ENCODE results near the gene RGS3. TPM values are rescaled to one million over a fixed set of nuclear protein-coding genes. Genes with fewer than 3 reads are reported as not detected.

The RGS3 gene
- total and polyA plus RNA-seq, 2 of the 13 experiments (the other 11 are each of a cell fraction or from before 2014, with no cell fraction given), result 17.1 to 28.8 TPM

DNA sequence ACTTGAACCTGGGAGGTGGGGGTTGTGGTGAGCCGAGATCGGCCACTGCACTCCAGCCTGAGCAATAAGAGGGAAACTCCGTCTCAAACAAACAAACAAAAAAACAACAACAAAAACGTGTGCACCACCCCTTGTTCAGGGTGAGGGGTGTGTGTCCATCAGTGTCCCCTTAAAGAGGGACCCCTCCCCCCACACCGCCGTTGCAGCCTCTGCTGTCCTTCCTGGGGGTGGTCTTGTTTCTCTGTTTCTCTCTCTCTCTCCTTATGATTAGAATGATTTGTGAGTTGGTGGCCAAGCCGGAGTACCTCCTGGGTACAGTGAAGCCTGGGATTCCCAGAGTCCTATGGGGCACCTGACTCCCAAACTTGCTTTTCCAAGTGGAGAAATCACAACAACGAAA lies 49.6 kb downstream of the RGS3 start:
- ChIA-PET POLR2A (interaction anchor here (0.7 kb wide), 1 partner anchor 51 kb away, joined by 3 read pairs; no protein-coding TSS in a partner anchor), CTCF (ENCODE audit: low intra/inter-chr PET ratio, low total read pairs) (no interaction called here)
- Histone ChIP-seq H3K79me2 (ENCODE audit: insufficient read depth, low read length) (no peaks in the 10 kb centered on the region), H3K4me2 (ENCODE audit: low read depth, low read length) (no peak overlapping the region), H3K9ac (ENCODE audit: insufficient read depth, low read depth, low read length) (no peak overlapping the region), H3K4me3 (replicated peaks in 1 of 3; ENCODE audit: insufficient read depth in 1 of 3, low read depth in 2 of 3, low read length in 3 of 3) (no peak overlapping the region), H4K20me1 (ENCODE audit: insufficient read depth, low read length) (no peaks in the 10 kb centered on the region), H3K27me3 (ENCODE audit: control insufficient read depth in 1 of 2, insufficient read depth in 2 of 2, low read length in 2 of 2) (no peaks in the 10 kb centered on the region), H3K4me1 (ENCODE audit: insufficient read depth, low read length) (peaks cover 31% of the 10 kb centered on the region), H3K27ac (ENCODE audit: extremely low read length, insufficient read depth, low read length) (no peak overlapping the region), H2AFZ (ENCODE audit: low read length) (no peak overlapping the region), H3K36me3 (replicated peaks in 1 of 2; ENCODE audit: control insufficient read depth in 1 of 2, insufficient read depth in 2 of 2, low read length in 2 of 2) (peaks cover 24 to 76% of the 10 kb centered on the region in 2 experiments), H3K9me3 (ENCODE audit: low read length) (no peaks in the 10 kb centered on the region)
- ATAC-seq (no peak), DNase-seq (ENCODE audit: low spot score) (no peak), FAIRE-seq (no peak)
- in situ Hi-C loops (cut with HindIII; ENCODE audit: extremely low pct_ligation_motif_present, low pct_unique_long_range_greater_than_20kb) (no loop called here), intact Hi-C loops (cut with micrococcal nuclease; ENCODE audit: unreplicated experiment) (no loop called here)
- TF ChIP-seq MBD4 (IDR thresholded peaks at IDR 0.05; ENCODE audit: borderline replicate concordance, low read length) (no peak), SRSF9 (IDR thresholded peaks at IDR 0.05; ENCODE audit: borderline replicate concordance, insufficient read depth, low read depth, low read length, poor library complexity, severe bottlenecking) (no peak), ZNF7 (CRISPR knock-in tag; IDR thresholded peaks at IDR 0.05) (no peak), ZNF619 (CRISPR knock-in tag; IDR thresholded peaks at IDR 0.05) (no peak), ZBTB3 (CRISPR knock-in tag; IDR thresholded peaks at IDR 0.05; ENCODE audit: borderline replicate concordance, low read depth) (no peak), BRF2 (CRISPR knock-in tag; IDR thresholded peaks at IDR 0.05) (no peak), ZNF724P (CRISPR knock-in tag; IDR thresholded peaks at IDR 0.05; ENCODE audit: borderline replicate concordance) (no peak), SMAD1 (CRISPR knock-in tag; IDR thresholded peaks at IDR 0.05; ENCODE audit: borderline replicate concordance, low read depth) (no peak), ZNF614 (CRISPR knock-in tag; IDR thresholded peaks at IDR 0.05; ENCODE audit: borderline replicate concordance) (no peak), ZNF460 (CRISPR knock-in tag; IDR thresholded peaks at IDR 0.05; ENCODE audit: borderline replicate concordance) (no peak), YEATS2 (CRISPR knock-in tag; IDR thresholded peaks at IDR 0.05; ENCODE audit: borderline replicate concordance) (no peak), FOSL2 (CRISPR knock-in tag; IDR thresholded peaks at IDR 0.05) (no peak), RXRA (CRISPR knock-in tag; IDR thresholded peaks at IDR 0.05) (no peak), ZFP1 (CRISPR knock-in tag; IDR thresholded peaks at IDR 0.05) (no peak)
- TF ChIP-seq, protein P1, sequence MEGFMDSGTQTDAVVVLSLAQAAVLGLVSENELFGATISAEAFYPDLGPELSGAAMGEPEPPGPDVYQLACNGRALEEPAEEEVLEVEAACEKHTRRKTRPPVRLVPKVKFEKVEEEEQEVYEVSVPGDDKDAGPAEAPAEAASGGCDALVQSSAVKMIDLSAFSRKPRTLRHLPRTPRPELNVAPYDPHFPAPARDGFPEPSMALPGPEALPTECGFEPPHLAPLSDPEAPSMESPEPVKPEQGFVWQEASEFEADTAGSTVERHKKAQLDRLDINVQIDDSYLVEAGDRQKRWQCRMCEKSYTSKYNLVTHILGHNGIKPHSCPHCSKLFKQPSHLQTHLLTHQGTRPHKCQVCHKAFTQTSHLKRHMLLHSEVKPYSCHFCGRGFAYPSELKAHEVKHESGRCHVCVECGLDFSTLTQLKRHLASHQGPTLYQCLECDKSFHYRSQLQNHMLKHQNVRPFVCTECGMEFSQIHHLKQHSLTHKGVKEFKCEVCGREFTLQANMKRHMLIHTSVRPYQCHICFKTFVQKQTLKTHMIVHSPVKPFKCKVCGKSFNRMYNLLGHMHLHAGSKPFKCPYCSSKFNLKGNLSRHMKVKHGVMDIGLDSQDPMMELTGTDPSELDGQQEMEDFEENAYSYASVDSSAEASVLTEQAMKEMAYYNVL (CRISPR knock-in tag; IDR thresholded peaks at IDR 0.05; ENCODE audit: borderline replicate concordance), result no peak
- BruUV-seq (replicated peaks), result no TSS peak
- 92% methylated on average over 8 of the region's 8 CpGs for WGBS (ENCODE audit: low lambda C conversion rate)
